Tibial nerve (tissue), 4 donors: ENCODE measurements around the gene RNF7. TPM values are rescaled to one million over a fixed set of nuclear protein-coding genes. Genes with fewer than 3 reads are reported as not detected.

ENCODE experiments used
- DNase-seq, 2 donors: peaks; one replicate each; pipeline ENCODE4 v3.0.0-alpha.2; 2019; ENCODE audit warnings: low spot score in 2 of 2
- H3K27ac ChIP-seq, 4 donors: fragments of 200-600 bp; sonication (generic) in 3 of 4; one replicate each; pipeline ENCODE4 v1.5.1; 2017 to 2019; ENCODE audit warnings: mild to moderate bottlenecking in 1 of 4
- H3K27me3 ChIP-seq, 2 donors: fragments of 200-600 bp; sonication (generic) in 1 of 2; one replicate each; pipeline versions ENCODE4 v1.5.1 to v1.6.0; 2017 to 2019
- H3K36me3 ChIP-seq, 3 donors: fragments of 200-600 bp; sonication (generic); one replicate each; pipeline ENCODE4 v1.5.1; 2018 to 2019
- H3K4me1 ChIP-seq, 4 donors: fragments of 200-600 bp; sonication (generic) in 3 of 4; one replicate each; pipeline ENCODE4 v1.5.1; 2017 to 2019
- H3K4me3 ChIP-seq, 4 donors: fragments of 200-600 bp; sonication (generic) in 3 of 4; one replicate each; pipeline ENCODE4 v1.5.1; 2017 to 2019; ENCODE audit warnings: mild to moderate bottlenecking in 1 of 4, moderate library complexity in 1 of 4
- H3K9me3 ChIP-seq, 4 donors: fragments of 200-600 bp; sonication (generic) in 3 of 4; one replicate each; pipeline ENCODE4 v1.5.1; 2017 to 2019
- CTCF ChIP-seq, 5 experiments: fragments of 200-600 bp in 3 of 5; fragments of 450-650 bp in 2 of 5; sonication (generic) in 3 of 5; IDR thresholded peaks; one replicate each; pipeline ENCODE4 v1.5.1; 2016 to 2019; ENCODE audit warnings: antibody characterized with exemption in 5 of 5, mild to moderate bottlenecking in 3 of 5, moderate library complexity in 2 of 5
- EP300 ChIP-seq, 2 donors: sonication (generic); formaldehyde crosslinking; IDR thresholded peaks; one replicate each; pipeline ENCODE4 v1.6.1; 2017; ENCODE audit warnings: antibody characterized with exemption in 2 of 2, mild to moderate bottlenecking in 1 of 2
- POLR2A ChIP-seq, 2 donors: fragments of 450-650 bp; IDR thresholded peaks; one replicate each; pipeline ENCODE4 v1.6.1; 2017; ENCODE audit warnings: antibody characterized with exemption in 2 of 2, mild to moderate bottlenecking in 2 of 2, moderate library complexity in 2 of 2
- WGBS, 2 donors: methylation state at CpG; one replicate each; pipeline ENCODE4 v1.1.5; 2018; 5-methylcytosine and 5-hydroxymethylcytosine counted together
- total RNA-seq, 4 donors: library from RNA; depleted of rRNA; stranded (reverse); fragments of >200 nt; gene quantifications; one replicate each; pipeline ENCODE4 v1.1.0, GENCODE V29; 2016

Gene RNF7
- total RNA-seq, 4 donors from 2014 or later = 65.7 to 80.2 (median 66.8) TPM

DNA sequence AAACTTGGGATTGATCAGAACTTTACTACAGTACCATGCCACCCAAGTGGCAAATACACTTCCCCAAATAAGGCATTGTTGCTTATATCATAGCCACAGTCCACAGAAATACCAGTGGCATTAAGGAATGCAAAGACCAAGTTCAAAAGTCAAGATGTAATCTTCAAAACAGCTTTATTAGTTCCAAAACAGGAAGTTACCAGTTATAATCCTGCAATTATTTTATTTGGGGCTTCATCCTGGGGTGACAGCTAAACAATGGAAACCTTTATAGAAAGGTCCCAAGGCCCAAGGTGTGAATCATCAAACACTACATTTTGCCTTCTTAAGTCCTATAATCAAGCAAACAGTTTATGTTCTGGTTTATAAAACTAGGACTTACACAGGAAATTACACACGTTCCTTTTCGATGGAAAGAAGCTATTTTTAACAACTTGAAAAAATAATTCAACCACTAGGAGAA, 30.3 kb upstream of the RNF7 start:
- H3K4me1 ChIP-seq = no peaks in the 10 kb centered on the region
- WGBS, 2 donors = 11 to 15% methylated on average over 2 of the region's 2 CpGs
- no peak for TF ChIP-seq CTCF (IDR thresholded peaks at IDR 0.05)
- no peaks in the 10 kb centered on the region for H3K9me3 ChIP-seq
- DNase-seq = no peak
- peak overlapping the region in 1 of 4 donors; percentile 34 for H3K27ac ChIP-seq
- no peaks in the 10 kb centered on the region for H3K27me3 ChIP-seq
- H3K4me3 ChIP-seq = no peak overlapping the region
- no peaks in the 10 kb centered on the region for H3K36me3 ChIP-seq

DNA sequence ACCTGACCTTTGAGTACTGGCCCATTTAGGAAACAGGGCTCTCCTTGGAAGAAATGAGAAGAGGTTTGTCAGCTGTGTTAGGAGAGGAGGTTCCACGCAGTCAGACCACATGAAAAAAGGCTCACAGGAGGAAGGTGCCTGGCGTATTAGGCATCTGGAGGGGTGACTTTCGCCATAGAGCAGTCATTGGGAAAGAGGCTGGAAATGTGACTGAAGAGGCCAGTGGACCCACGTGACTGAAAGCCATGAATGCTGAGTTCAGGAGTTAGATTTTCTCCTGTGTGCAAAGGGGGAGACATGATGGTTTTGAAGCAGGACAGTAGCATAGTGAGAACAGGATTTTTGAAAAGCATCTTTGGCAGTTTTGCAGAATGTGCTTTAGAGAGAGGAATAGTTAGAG, 29.7 kb upstream of the RNF7 start:
- Histone ChIP-seq H3K27me3 (no peaks in the 10 kb centered on the region), H3K36me3 (no peaks in the 10 kb centered on the region), H3K27ac (peak overlapping the region in 1 of 4 donors; percentile 38), H3K4me1 (no peaks in the 10 kb centered on the region), H3K9me3 (no peaks in the 10 kb centered on the region), H3K4me3 (no peak overlapping the region)
- TF ChIP-seq POLR2A (IDR thresholded peaks at IDR 0.05) (no peak), EP300 (IDR thresholded peaks at IDR 0.05) (no peak), CTCF (IDR thresholded peaks at IDR 0.05) (no peak)
- DNase-seq = no peak
- 83 to 90% methylated on average over 4 of the region's 4 CpGs for WGBS, 2 donors

DNA sequence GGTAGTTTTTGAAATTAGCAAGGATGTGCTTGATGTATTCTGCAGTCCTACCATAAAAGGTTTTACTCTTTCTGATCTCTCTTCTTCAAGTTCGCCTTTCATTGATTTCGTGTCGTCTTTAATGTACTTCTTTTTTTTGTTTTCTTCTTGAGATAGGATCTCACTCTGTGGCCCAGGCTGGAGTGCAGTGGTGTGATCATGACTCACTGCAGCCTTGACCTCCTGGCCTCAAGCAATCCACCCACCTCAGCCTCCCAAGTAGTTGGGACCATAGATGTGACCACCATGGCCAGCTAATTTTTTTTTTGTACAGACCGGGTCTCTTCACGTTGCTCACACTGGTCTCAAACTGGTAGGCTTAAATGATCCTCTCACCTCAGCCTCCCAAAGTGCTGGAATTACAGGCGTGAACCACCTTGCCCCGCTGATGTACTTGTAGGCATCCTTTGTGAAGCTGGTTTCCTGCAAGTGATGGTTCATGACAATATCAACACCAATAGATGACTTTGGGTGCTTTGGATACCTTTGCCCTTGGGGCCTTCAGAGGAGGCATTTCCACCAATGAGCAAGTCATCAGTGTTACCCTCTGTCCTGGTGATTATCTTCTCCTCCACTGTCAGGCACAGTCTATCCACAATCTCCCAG, 28.9 kb upstream of the RNF7 start:
- H3K4me3 ChIP-seq = no peak overlapping the region
- WGBS, 2 donors = 93 to 94% methylated on average over 7 of the region's 7 CpGs
- no peak for DNase-seq
- H3K27me3 ChIP-seq = no peaks in the 10 kb centered on the region
- H3K27ac ChIP-seq = no peak overlapping the region
- no peaks in the 10 kb centered on the region for H3K9me3 ChIP-seq
- no peaks in the 10 kb centered on the region for H3K4me1 ChIP-seq
- no peaks in the 10 kb centered on the region for H3K36me3 ChIP-seq
- TF ChIP-seq EP300 (IDR thresholded peaks at IDR 0.05) (no peak), POLR2A (IDR thresholded peaks at IDR 0.05) (no peak), CTCF (IDR thresholded peaks at IDR 0.05) (no peak)

DNA sequence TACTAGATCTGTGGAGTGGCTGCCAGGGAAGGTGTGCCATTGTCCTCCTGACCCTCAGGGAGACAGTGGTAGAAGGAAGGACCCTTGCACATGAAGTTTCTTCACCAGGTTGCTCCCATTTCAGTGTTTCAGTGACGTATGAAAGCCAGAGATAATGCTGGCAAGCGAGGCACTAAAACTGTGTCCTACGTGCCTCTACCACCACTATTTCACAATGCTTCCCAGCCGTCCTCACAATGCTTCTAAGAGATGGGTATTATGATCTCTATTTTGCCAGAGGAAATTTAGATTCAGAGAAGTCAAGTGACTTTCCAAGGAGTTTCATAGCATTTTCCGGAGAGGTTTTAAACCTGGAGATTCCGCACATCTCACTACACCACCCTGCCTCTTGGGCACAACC, 28.0 kb upstream of the RNF7 start:
- 91 to 96% methylated on average over 6 of the region's 6 CpGs for WGBS, 2 donors
- DNase-seq = no peak
- no peak overlapping the region for H3K27ac ChIP-seq
- H3K9me3 ChIP-seq = no peaks in the 10 kb centered on the region
- TF ChIP-seq EP300 (IDR thresholded peaks at IDR 0.05) (no peak), CTCF (IDR thresholded peaks at IDR 0.05) (no peak), POLR2A (IDR thresholded peaks at IDR 0.05) (no peak)
- no peaks in the 10 kb centered on the region for H3K27me3 ChIP-seq
- H3K4me3 ChIP-seq = no peak overlapping the region
- no peaks in the 10 kb centered on the region for H3K4me1 ChIP-seq
- H3K36me3 ChIP-seq = no peaks in the 10 kb centered on the region

DNA sequence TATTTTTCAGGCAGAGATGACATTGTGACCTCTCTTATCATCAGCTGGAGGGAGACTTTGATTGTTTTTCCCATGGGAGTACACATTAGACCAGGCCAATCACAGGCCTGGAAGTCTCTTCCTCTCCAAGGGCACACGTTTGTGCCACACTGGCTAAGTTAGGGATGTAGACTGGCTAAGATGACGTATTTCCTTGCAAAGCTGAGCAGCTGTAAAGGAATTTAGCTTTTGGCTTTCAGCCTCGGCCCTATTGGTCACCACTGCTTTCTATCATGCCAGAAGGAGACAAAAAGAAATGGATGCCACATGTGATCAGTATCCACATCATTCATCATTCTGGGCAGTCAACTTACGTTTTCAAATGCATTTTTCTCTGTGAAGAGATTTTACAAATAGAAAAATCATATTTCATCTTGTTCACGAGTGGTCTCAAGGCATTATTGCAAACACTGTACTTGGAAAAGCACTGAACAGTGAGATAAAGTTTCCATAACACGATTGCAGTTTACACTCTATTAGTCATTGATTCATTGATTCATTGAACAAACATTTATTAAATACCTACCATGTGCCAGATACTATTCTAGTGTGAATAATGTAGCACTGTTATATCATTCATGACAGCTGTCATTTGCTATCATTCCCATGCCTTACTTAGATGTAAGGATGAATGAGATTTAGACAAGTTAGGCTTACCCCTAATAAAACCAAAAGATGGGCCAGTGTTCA, 27.0 kb upstream of the RNF7 start:
- H3K4me1 ChIP-seq = no peaks in the 10 kb centered on the region
- H3K27ac ChIP-seq = no peak overlapping the region
- no peak for DNase-seq
- H3K4me3 ChIP-seq = no peak overlapping the region
- H3K36me3 ChIP-seq = no peaks in the 10 kb centered on the region
- 39 to 47% methylated on average over 6 of the region's 6 CpGs for WGBS, 2 donors
- peaks cover 0 to 2% (median 0%) of the 10 kb centered on the region in 4 donors for H3K9me3 ChIP-seq
- no peaks in the 10 kb centered on the region for H3K27me3 ChIP-seq
- no peak for TF ChIP-seq POLR2A (IDR thresholded peaks at IDR 0.05)
- no peak for TF ChIP-seq EP300 (IDR thresholded peaks at IDR 0.05)
- no peak for TF ChIP-seq CTCF (IDR thresholded peaks at IDR 0.05)
